RPMI7951 (cell line): Measurements from ENCODE around the gene CELF4. TPM values are rescaled to one million over a fixed set of nuclear protein-coding genes. Genes with fewer than 3 reads are reported as not detected.
"Not testable (repeated sequence)": the region's sequence is repeated elsewhere in the genome, so short reads cannot be mapped to it uniquely, and the experiment has no call there.

Experiments used
- DNase-seq: peaks from one replicate; pipeline ENCODE4 v3.0.0-alpha.2; 2012; ENCODE audit warnings: low read depth
- total RNA-seq: library from RNA; depleted of rRNA; stranded (reverse); fragments of >200 nt; shearing (Covaris generic); gene quantifications from 2 replicates; pipeline ENCODE4 v1.2.3, GENCODE V29; 2014

Gene CELF4
- total RNA-seq, 1 experiment from 2014 or later = not detected

- DNase-seq = not testable (repeated sequence)
Measured at GRCh38 chr18:37358061-37358460, 207.5 kb downstream of the CELF4 start.

DNA sequence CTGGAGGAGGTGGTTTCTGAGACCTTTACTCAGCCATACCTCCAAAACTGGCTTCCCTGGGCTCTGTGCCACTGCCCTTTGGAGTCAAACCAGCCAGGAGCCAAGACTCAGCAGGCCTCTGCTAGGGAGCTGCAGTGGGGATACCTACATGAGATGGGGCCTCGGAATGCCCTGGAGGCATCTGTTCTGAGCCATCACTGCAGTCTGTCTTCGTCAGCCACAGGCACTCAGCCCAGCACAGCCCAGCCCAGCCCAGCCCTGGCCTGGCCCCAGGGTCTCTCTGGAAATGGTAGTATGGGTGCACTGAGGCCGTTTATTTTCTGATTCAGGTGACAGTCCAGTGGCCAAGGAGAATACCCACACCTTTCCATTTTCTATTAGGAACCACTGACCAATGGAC lies 209.8 kb downstream of the CELF4 start:
- no peak for DNase-seq

DNA sequence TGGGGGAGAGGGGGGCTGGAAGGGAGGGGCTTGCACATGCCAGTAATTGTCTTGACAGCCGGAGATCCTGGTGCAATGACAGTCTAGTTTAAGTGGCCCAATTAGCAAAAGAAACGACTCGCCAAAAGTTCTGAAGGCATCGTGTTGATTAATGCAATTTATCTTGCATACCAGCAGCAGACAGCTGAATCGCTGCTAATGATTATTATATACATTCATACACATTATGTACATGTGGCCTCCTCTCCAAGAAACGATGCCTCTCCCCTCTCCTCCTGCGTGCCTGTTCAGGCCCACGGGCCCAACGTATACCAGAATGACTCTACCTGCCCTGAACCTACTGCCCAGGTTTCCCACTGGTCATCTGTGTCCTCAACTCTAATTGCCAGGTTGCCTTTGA lies 214.5 kb downstream of the CELF4 start:
- no peak for DNase-seq

DNA sequence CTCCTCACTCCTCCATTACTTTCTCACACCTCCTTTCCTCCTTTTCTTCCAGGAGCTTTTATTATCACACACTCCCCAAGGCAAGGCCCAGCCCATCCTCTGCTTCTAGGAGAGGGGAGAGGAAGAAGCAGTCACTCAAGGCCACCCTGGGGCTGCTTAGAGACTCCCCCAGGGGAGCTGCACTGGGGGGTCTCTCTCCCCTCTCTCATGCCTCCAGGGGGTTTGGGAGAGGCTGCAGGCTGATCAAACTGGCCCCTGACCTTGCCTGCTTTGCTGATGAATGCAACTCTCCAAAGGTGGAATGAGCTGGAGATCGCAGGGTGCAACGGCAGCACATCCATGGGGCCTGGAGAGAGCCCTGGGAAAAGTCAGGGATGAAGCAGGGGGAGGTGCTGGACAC lies 216.9 kb downstream of the CELF4 start:
- DNase-seq = no peak

DNA sequence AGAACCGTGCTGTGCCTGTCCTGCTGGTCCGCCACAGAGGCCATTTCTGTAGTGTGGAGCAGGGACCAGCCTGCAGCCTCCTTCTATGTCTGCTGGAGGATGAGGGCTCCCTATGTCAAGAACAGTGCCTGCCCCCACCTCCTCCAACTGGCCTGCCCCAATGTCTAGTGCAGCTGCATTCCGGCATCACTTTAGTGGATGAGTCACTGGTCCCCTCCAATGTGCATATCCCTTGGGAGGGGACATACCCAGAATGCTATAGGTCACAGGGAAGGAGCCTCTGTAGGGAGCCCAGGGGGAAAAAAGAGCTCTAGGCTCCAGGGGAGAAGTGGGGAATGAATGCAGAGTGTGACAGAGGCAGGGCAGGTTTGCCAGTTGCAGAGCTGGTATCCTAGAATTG lies 219.6 kb downstream of the CELF4 start:
- DNase-seq = no peak

GRCh38 chr18:37343542-37343851 lies 222.1 kb downstream of the CELF4 start:
- DNase-seq = no peak

DNA sequence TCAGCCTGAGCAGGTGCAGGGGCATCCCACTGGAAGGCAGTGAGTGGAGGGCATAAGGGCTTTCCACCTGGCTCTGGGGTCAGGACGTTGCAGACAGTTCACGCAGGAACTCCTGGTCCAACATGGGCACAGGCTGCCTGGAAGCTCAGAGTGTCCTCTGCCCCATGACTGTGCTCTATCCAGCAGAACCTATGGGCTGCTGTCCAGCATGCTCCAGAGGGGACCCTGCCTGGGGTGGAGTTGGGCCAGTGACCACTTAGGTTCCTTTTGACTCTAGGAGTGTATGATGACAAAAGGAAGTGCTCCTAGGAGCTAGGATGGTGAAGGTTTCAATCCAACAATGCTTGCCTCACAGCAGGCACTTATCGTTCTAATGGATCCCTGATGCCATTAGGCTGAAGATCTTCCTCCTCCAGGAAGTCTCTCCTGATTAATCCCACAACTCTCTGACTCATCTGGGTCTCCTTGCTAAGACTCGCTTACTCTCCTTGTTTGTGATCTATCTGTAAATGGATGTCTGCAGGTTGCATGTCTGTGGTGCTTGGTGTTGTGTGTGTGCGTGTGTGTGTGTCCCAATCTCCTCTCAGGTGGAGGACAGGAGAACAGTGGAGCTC lies 224.0 kb downstream of the CELF4 start:
- no peak for DNase-seq

DNA sequence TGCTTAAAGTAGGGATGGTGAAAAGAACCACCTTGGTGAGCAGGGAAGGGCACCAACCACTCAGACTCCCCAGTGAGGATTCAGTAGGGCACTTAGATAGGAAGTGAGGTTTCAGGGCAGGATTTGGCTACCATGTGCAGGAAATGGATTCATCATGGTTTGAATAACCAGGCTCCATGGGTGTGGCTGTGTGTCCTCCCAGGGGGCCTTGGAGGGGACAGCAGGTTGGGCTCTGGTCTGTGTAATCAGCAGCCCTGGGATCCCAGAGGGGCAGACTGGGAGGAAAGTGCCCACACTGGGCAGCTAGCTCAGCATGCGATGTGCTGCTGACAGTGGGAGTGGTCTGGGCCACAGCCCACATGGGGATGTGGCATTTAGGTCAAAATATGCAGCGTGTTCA lies 224.6 kb downstream of the CELF4 start:
- DNase-seq = no peak

GRCh38 chr18:37339701-37340215 lies 225.8 kb downstream of the CELF4 start:
- DNase-seq = no peak

- no peak for DNase-seq
Measured at GRCh38 chr18:37336568-37337285, 228.9 kb downstream of the CELF4 start.

DNA sequence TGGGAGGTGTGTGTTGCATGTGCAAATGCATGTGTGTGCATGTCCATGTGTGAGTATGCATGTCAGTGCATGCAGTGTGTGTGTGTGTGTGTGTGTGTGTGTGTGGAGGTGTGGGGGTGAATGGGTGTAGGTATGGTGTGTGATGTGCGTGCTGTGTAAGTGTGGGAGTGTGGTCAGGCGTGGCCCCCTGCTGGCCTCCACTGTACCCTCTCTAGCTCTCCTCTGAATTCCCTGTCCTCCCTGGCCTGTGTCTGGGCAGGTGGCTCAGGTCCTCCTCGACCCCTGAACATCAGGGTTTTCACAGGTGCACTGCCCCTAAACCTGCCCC lies 230.2 kb downstream of the CELF4 start:
- no peak for DNase-seq

DNA sequence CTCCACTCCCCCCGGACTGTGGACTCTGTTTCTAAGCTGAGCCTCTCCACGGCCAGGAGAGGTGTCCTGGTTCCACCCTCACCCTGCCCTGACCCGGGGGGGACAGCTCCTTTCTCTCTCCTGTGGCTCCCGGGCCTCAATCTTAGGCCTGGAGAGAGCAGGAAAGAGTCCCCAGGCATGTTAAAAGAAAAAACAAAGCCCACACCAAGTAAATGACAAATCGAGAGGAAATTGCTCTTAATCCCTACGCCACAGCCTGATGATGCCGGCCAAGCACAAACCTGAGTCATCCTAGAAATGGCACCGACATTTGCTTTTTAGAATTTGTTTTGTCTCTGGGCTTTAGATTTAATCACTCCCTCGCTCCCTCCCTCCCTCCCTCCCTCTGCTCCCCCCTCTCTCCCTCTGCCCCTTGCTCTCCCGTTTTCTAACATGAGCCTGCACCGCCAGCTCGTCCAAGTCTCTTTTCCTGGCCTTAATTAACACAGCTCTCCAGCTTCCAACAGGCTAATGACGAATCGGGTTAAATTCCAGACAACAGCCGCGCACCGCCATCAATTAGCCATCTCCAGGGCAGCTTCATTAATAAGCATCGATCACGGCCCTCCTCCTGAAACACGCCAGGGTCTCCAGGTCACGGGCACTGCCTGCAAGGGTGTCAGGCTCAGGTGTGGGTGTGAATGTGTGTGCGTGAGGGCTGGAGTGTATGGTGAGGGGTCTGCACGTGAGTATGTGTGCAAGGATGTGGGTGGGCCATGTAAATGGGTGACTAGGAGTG lies 230.8 kb downstream of the CELF4 start:
- DNase-seq = peak; percentile 24

DNA sequence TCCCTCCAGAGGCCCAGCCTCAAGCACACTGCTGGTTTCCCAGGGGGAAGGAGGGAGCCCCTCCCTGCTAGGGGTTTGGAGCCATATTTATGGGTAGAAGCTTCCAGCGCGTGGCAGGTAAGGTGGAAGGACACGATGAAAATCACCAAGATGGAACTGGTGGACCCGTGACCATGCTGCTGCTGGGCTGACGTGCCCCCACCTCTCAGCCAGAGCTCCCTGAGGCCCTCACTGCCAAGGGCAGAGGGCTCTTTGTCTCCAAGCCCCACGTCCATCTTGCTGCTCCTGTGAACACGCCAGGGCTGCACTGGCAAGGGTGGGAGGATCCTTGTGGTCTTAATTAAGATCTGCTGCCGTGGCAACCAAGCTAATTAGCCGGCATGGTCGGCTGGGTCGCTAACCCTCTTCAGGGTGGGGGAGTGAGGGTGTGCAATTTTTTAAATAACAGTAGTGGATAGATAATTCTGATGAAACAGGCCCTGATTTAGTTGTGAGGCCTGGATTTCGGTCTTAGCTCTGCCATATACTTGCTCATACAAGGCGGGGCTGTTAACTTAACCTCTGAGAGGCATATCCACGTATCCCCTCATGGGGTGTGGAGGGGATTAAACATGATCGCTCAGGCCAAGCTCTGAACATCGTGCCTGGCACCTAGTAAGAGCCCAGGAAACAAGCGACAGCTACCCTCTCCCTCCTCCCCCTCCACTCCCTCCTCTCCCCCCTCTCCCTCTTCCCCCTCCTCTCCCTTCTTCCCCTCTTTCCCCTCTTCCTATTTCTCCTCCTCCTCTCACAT lies 232.8 kb downstream of the CELF4 start:
- DNase-seq = no peak

DNA sequence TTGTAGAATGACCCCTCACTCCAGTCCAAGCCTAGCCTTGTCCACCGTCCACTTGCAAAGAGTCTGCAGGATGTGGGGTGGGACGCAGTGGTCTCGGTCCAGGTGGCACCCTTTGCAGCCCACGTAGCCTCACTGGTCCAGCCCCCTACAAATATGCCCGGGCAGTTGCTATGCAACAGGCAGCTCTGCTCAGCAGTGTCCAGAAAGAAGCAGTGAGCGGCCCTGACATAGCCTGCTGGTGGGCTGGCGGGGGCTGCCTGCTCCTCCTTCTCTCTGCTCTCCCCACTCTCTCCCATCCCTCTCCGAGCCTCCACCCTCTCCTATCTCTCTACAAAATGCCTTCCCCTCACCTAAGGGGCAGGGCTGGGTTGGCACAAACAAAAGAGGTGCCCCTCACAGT lies 233.4 kb downstream of the CELF4 start:
- DNase-seq = no peak

- no peak for DNase-seq
Measured at GRCh38 chr18:37330173-37330572, 235.4 kb downstream of the CELF4 start.

DNA sequence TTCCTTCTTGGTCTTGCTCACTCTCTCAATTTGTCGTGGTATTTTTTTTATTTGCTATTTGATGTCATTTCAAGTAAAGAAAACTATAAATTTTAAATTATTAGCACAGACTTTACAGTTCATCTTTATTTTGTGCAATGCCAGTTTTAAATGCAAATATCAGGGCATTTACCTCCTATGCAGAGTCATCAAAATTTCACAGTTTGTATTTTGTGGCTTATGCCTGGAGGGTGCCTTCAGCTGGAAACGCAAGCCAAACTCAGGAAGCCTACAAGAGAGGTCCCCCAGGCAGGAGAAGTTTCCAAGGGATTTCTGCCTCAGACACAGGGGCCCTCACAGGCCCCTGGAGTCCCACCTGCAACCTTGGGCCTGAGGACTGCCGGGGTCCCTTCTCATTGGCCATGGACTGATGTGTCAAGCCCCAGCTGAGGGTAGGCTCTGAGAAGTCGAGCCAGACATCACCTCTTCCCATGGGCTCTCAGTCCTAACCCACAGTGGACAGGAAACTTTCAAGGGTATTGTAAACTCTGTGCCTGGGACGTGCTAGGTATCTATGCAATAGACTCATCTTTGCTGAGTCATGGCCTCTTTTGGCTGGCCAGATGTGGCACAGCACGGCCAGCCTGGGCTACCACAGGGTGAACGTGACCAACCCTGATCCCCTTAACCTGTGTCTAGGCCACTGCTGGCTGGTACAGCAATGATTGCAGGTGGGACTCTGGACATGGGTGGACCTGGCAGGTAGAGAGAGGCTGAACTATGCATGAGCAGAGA lies 236.5 kb downstream of the CELF4 start:
- DNase-seq = peak; percentile 12

DNA sequence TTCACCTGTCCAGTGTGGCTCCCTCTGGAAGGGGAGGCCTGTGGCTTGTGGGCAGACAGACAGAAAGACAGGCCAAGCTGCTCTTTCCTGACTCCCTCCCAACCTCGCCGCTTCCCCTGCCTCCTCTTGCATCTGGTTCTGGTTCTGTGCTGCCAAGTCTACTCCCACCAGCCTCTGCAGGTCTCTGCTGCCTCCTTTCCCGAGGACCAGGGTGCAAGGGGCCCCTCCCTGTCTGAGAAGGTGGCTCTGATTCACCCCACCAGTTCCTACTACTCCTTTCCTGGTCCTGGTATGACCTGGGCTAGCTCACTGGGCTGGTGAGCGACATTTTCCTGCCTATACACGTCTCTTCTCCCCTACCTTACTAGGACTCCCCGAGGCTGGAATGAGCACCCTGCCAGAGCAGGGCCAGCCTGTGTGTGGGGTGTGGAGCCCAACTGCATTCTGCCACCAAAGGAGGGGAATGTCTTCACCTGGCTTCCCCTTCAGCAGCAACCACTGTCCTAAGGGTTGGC lies 238.5 kb downstream of the CELF4 start:
- no peak for DNase-seq

GRCh38 chr18:37322492-37323035 lies 243.0 kb downstream of the CELF4 start:
- no peak for DNase-seq

DNA sequence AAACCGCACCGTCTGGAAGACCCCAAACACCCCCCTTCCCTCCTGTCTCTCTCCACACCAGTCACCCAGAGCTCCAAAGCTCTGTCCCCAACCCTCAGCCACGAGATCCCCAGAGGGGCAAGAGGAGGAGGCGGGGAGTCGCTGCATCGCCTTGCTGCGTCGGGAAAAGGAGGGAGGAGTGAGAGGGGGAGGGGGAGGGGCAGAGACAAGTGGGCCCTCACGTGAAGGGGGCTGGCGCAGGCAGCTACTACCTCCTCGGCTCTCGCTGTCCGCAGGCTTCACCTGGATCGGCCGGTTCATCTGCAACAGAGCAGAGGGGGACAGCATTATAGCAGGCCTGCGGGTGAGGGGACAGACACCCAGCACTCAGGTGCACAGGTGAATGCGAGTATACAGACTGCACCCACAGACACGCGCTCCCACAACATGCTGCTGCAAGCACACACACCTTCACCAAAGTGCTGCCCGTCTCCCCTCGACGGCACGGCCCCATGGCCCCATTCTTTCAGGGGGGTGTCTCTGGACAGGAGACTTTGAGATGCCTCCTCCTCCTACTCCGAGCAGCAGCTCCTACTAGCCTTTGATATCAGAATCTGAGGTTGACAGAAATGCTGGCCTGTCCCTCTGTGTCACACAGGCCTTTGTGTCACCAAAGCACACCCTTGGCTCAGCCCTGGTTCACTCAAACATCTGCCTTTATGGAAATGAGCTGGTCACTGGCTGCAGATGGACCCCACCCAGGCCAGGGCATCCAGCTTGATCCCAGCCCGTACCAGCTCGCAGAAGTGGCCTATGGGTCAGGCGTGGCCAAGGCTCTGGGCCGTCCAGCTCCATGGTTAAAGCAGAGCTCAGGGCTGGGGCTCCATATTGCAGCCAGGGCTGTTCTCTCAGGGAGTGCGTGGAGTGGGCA lies 243.8 kb downstream of the CELF4 start:
- no peak for DNase-seq

DNA sequence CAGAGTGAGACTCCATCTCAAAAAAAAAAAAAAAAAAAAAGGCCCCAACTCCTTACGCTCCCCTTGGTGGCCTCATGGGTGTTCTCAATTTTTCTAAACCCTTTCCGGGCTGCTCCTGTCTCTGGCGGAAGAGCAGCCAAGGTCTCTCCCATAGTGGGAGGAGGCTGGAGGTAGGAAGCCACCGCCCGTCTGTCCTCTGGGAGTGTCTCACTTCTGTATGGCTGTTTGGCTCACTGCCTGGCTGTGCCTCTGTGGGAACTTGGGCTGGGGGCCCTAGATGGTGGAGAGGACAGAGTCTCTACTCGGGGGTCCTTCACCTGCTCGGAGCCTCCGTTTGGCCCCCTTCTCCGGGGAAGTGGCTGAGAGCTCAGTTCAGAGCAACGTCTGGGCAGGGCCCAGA lies 245.3 kb downstream of the CELF4 start:
- DNase-seq = no peak
